HFF-Myc (cell line): Measurements from ENCODE around the gene PTGDS.

Experiments used
- DNase-seq: peaks from one replicate; pipeline ENCODE4 v3.0.0-alpha.2; 2011; ENCODE audit warnings: low read depth; ENCODE audit errors: extremely low read depth
- H3K4me3 ChIP-seq: replicated peaks from 2 replicates; pipeline ENCODE4 v1.5.1; 2011; ENCODE audit warnings: low read depth, mild to moderate bottlenecking, control low read depth, low read length
- TF ChIP-seq, protein P1 (sequence below): IDR thresholded peaks from 2 replicates; pipeline ENCODE4 v1.5.1; 2012; ENCODE audit warnings: mild to moderate bottlenecking, low read depth, low read length, control low read depth; ENCODE audit errors: missing control alignments

The PTGDS gene

GRCh38 chr9:136979769-136980587 lies 2.7 kb downstream of the PTGDS start:
- H3K4me3 ChIP-seq = no peak overlapping the region
- TF ChIP-seq, protein P1, sequence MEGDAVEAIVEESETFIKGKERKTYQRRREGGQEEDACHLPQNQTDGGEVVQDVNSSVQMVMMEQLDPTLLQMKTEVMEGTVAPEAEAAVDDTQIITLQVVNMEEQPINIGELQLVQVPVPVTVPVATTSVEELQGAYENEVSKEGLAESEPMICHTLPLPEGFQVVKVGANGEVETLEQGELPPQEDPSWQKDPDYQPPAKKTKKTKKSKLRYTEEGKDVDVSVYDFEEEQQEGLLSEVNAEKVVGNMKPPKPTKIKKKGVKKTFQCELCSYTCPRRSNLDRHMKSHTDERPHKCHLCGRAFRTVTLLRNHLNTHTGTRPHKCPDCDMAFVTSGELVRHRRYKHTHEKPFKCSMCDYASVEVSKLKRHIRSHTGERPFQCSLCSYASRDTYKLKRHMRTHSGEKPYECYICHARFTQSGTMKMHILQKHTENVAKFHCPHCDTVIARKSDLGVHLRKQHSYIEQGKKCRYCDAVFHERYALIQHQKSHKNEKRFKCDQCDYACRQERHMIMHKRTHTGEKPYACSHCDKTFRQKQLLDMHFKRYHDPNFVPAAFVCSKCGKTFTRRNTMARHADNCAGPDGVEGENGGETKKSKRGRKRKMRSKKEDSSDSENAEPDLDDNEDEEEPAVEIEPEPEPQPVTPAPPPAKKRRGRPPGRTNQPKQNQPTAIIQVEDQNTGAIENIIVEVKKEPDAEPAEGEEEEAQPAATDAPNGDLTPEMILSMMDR = no peak

GRCh38 chr9:136980669-136981478 lies 3.6 kb downstream of the PTGDS start:
- DNase-seq = no peak
- H3K4me3 ChIP-seq = no peak overlapping the region
- TF ChIP-seq, protein P1 = no peak

More at GRCh38 chr9:136979769-136980587, 2.7 kb downstream of the PTGDS start:
- no peak for DNase-seq

DNA sequence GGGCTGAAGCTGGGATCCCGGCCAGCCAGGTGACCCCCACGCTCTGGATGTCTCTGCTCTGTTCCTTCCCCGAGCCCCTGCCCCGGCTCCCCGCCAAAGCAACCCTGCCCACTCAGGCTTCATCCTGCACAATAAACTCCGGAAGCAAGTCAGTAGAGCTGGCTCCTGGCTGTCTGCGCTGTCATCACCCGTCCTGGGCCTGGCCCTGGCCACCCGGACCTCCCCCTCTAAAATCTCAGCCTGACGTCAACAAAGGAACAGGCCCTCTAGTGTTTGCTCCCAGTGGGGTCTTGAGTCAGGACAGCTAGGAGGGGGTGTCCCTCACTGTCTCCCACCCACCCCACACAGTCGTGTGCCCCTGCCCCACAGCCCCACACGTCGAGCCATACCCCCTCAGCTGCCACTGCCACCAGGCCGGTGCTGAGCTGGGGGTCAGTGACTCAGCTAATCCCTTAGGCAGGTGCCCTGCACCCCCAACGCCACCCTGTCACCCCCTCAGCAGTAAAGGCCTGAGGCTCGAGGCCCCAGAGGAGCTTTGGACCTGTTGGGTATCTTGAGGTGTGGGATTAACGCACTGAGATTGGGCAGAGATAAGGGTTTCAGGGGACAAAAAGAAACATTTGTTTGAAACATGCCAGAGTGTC lies 4.4 kb downstream of the PTGDS start:
- no peak for DNase-seq
- H3K4me3 ChIP-seq = no peak overlapping the region
- TF ChIP-seq, protein P1 = no peak

- no peak within 1 kb of the TSS for H3K4me3 ChIP-seq
- TF ChIP-seq, protein P1 = no peak
- DNase-seq = no peak
Measured at GRCh38 chr9:136982232-136983051, 5.1 kb downstream of the PTGDS start, which contains the start of gene LCNL1. Gene LCNL1 (plus strand): TSS chr9:136982993. CDS start chr9:136983587, 594 bp downstream.

GRCh38 chr9:136983167-136983566 lies 5.9 kb downstream of the PTGDS start:
- TF ChIP-seq, protein P1 = no peak
- no peak overlapping the region for H3K4me3 ChIP-seq
- no peak for DNase-seq
